Epithelial cell of umbilical artery (primary cell): ENCODE results near the gene HCN3. TPM values are rescaled to one million over a fixed set of nuclear protein-coding genes. Genes with fewer than 3 reads are reported as not detected.

Experiments used
- total RNA-seq: library from RNA; depleted of rRNA; stranded (reverse); fragments of >200 nt; gene quantifications from 2 replicates; pipeline ENCODE4 v1.2.3, GENCODE V29; 2014

HCN3 gene
- total RNA-seq = 0.30 and 0.32 TPM in 2 replicates

GRCh38 chr1:155277070-155277901 lies at the start of gene HCN3:
TSS of gene HCN3 (plus strand) at chr1:155277463. CDS start at chr1:155277591, 128 bp downstream.

GRCh38 chr1:155255243-155256007 lies 21.8 kb upstream of the HCN3 start, which contains the start of gene ENTREP3:
TSS of gene ENTREP3 (minus strand) at chr1:155255483. CDS start at chr1:155254877, 606 bp downstream.

GRCh38 chr1:155261852-155262673 lies 15.2 kb upstream of the HCN3 start, which contains the start of gene SCAMP3:
TSS of gene SCAMP3 (minus strand) at chr1:155262360. CDS start at chr1:155262151, 209 bp downstream.

GRCh38 chr1:155273343-155274245 lies 3.7 kb upstream of the HCN3 start, which contains the start of gene CLK2:
TSS of gene CLK2 (minus strand) at chr1:155273504. CDS start at chr1:155270977, 2,527 bp downstream.

GRCh38 chr1:155301342-155301841 lies 24.1 kb downstream of the HCN3 start, which contains the start of gene PKLR:
TSS of gene PKLR (minus strand) at chr1:155301438. CDS start at chr1:155301395, 43 bp downstream.

GRCh38 chr1:155308493-155309422 lies 31.5 kb downstream of the HCN3 start, which contains the start of gene FDPS:
TSS of gene FDPS (plus strand) at chr1:155308866. CDS start at chr1:155309790, 924 bp downstream.

GRCh38 chr1:155320661-155321617 lies 43.7 kb downstream of the HCN3 start, which contains the start of gene RUSC1:
TSS of gene RUSC1 (plus strand) at chr1:155320894. CDS start at chr1:155321774, 880 bp downstream.

Other genes with a start within 250 kb of the HCN3 start
- not detected in 2 replicates for gene DCST2, start 243.7 kb upstream of the HCN3 start, total RNA-seq
- not detected in 2 replicates for gene DCST1, start 243.6 kb upstream of the HCN3 start, total RNA-seq
- 161 and 165 TPM in 2 replicates for gene ADAM15, start 226.1 kb upstream of the HCN3 start, total RNA-seq
- 8.8 and 9.7 TPM in 2 replicates for gene EFNA4, start 213.7 kb upstream of the HCN3 start, total RNA-seq
- 0.76 and 0.97 TPM in 2 replicates for gene EFNA3, start 198.6 kb upstream of the HCN3 start, total RNA-seq
- gene EFNA1, start 149.6 kb upstream of the HCN3 start, total RNA-seq = 57.0 and 96.1 TPM in 2 replicates
- 33.8 and 45.1 TPM in 2 replicates for gene SLC50A1, start 141.6 kb upstream of the HCN3 start, total RNA-seq
- gene DPM3, start 136.9 kb upstream of the HCN3 start, total RNA-seq = 24.2 and 50.0 TPM in 2 replicates
- gene KRTCAP2, start 104.2 kb upstream of the HCN3 start, total RNA-seq = 61.1 and 119 TPM in 2 replicates
- gene TRIM46, start 103.6 kb upstream of the HCN3 start, total RNA-seq = 3.5 and 3.9 TPM in 2 replicates
- 8.2 and 12.3 TPM in 2 replicates for gene THBS3, start 69.6 kb upstream of the HCN3 start, total RNA-seq
- 58.1 and 85.8 TPM in 2 replicates for gene MTX1, start 68.8 kb upstream of the HCN3 start, total RNA-seq
- gene ENTREP3, start 22.0 kb upstream of the HCN3 start, total RNA-seq = 4.5 and 5.2 TPM in 2 replicates
- gene SCAMP3, start 15.1 kb upstream of the HCN3 start, total RNA-seq = 22.3 and 29.2 TPM in 2 replicates
- gene CLK2, start 4.0 kb upstream of the HCN3 start, total RNA-seq = 14.3 and 21.7 TPM in 2 replicates
- gene PKLR, start 24.0 kb downstream of the HCN3 start, total RNA-seq = not detected in 2 replicates
- gene FDPS, start 31.4 kb downstream of the HCN3 start, total RNA-seq = 529 and 554 TPM in 2 replicates
- gene RUSC1, start 43.4 kb downstream of the HCN3 start, total RNA-seq = 8.8 and 14.9 TPM in 2 replicates